HG02840 (cell line): ENCODE measurements around the gene RPTOR.

Experiments used
- ATAC-seq: cut with Tn5 transposase; IDR thresholded peaks from one replicate; pipeline ENCODE4 v1.9.1; 2021; ENCODE audit warnings: mild to moderate bottlenecking, moderate library complexity, moderate number of reproducible peaks; ENCODE audit not compliant: unreplicated experiment, low FRiP score

Gene RPTOR

DNA sequence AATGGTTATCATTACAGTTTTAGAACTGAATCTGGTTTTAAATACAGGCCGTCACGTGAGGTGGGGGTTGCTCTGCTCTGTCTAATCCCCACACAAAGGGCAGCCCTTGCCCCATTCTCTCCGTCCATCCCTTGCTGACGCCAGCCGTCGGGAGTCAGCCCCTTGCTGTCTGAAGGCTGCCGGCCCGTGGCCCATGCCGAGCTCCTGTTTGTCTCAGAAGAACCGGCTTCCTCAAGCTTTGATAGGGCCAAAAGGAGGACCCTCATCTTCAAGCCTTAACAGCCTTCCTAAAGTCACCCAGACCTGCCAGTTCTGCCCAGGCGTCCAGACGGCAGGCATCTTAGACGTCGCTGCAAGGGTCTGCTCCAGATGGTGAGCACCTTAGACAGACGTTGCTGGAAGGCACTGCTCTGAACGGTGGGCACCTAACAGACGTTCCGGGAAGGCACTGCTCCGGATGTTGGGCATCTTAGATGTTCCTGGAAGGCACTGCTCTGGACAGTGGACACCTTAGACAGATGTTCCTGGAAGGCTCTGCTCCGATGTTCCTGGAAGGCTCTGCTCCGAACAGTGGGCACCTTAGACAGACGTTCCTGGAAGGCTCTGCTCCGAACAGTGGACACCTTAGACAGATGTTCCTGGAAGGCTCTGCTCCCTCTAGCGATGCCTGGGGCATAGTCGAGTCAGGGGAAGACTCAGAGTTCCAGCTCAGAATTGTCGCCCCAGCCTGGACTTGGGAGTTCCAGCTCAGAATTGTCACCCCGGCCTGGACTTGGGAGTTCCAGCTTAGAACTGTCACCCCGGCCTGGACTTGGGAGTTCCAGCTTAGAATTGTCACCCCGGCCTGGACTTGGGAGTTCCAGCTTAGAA, 411.9 kb downstream of the RPTOR start:
- no peak for ATAC-seq

DNA sequence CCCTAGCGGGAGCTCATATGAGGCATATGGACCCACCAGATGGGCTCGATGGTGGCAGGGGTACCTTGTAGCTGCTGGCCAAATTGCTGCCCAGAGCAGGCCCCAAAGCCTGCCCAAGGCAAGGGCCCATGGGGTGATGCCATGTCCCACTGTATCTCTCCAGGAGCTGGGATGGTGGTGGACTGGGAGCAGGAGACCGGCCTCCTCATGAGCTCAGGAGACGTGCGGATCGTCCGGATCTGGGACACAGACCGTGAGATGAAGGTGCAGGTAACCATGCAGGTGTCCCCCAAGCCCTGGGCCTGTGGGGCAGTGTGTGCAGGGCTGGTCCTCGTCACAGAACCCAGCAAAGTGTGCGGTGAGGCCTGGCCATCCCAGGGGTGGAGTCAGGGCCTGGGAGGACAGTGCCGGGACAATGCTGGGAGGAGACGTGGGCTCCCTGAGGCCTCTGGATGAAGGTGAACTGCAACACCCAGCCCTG, 412.9 kb downstream of the RPTOR start:
- ATAC-seq, result no peak

DNA sequence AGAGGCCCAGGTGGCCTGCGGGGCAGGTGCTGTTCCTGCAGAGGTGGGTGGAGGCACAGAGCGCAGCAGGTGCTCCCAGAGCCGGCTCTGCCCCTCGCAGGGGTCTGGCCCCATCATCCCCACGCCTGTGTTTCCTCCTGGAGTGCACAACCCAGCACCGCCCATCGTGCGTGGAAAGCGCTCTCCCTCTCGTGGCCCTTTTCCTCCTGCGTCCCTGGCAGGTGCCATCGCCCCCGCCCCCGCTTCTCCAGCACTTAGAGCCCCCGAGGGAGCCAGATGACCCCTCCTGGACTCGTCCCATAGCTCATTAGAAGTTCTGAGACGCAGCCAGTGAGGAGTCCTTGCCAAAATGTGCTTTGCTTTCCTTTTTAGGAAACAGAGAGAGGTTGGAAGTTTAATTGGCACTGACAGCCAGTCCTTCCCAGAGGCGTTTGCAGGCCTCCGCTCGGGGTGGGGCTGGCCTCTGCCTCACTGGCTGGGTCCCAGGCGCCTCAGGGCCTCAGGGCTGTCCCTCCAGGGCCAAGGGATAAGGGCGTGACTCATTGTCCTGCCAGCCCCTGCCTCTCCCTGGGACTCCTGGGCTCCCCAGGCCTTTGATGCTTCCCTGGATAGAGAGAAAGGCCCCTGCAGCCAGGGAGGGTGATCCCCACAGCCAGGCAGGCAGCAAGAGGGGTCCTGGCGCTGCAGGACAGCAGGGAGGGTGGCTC, 414.8 kb downstream of the RPTOR start:
- ATAC-seq, result no peak

DNA sequence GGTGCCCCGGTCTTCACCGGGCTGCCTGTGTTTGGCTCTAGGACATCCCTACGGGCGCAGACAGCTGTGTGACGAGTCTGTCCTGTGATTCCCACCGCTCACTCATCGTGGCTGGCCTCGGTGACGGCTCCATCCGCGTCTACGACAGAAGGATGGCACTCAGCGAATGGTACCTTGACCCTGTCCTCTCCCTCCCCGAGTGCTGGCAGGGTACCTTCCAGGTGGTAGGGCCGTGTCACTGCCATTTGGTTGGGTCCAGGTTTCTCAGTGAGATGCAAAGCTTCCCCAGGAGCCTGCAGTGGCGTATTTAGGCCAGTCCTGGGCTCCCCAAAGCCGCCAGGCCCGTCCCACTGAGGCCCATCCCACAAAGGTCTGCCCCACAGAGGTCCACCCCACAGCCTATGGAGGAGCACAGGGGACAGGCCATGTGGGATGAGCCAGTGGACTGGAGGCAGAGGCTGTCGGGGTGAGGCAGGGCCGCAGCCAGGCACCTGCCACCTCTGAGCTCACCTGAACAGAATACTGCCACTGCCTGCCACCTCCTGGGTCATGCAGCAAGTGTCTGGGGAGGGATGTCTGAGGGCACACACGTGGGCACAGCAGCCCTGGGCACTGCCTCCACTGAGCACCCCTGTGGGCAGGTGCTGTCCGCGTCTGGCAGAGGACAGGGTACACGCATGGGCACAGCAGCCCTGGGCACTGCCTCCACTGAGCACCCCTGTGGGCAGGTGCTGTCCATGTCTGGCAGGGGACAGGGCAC, 415.6 kb downstream of the RPTOR start:
- no peak for ATAC-seq

GRCh38 chr17:80960797-80961452, 416.3 kb downstream of the RPTOR start:
- ATAC-seq, result no peak

DNA sequence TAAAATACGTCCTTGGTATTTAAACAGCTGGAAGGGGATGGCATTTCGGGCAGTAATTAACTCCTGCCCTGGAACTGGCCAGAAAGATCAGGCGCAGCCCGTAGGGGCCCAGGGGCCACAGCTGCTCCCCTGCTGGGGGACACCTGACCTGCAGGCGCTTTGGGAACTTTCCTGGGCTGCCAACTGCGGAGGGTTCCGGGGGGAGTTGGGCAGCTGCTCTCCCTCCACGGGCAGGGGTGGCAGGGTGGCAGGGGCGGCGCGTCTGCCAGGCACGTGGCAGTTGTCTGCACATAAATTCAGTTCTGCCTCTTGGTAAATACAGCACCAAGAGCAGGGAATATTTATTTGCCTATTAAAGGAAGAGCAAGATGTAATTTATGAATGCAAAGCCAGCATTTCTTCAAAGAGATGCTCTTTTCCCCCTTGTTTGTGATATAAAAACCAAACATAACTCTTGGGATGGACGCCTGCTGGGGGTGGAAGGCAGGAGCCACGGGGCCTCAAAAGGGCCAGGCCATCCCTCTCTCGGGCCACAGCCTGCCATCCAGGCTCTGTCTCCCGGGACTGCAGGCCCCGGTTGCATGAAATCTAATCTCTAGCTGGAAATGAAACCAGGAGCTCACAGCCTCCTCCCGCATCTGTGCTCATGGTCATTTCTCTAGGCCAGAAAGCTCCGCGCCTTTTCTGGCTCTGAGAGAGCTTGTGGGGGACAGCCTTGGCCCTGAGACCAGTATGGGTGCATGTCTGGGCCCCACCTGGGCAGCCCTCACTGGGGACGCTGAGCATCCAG, 417.1 kb downstream of the RPTOR start:
- no peak for ATAC-seq

- ATAC-seq, result no peak
These were observed 418.0 kb downstream of the RPTOR start for GRCh38 chr17:80962356-80963329.

DNA sequence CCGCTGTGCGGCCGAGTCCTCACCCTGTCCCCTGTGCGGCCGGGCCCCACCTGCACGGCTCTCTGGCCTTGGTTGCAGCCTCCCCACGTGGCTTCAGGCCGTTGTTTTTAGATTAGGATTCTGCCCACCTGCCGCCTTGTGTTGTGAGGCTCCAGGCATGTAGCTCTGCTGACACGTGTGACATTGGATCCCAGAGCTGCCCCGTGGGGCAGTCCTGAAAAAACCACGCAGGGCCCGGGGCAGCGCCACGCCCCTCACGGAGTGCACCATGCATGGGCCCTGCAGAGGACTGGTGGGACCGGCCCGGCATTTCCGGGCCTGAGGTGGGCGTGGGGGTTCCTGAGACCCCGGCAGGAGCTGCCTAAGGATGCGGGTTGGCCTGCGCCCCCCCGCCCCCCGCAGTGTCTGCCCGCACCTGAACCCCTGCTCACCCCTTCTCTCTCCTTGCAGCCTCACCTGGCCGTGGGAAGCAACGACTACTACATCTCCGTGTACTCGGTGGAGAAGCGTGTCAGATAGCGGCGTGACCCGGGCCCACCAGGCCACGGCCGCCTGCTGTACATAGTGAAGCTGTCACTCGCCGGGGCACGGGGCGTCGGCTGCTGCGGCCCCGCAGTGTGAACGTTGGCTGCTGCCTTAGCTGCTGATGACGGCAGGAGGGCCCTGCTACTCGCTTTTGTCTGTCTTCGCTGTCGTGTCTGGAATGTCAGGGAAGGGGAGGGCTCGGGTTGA, 419.3 kb downstream of the RPTOR start:
- no peak for ATAC-seq

- ATAC-seq, result no peak
These were observed 419.9 kb downstream of the RPTOR start for GRCh38 chr17:80964544-80964856.

- ATAC-seq, result no peak
These were observed 420.4 kb downstream of the RPTOR start for GRCh38 chr17:80964859-80965580.

GRCh38 chr17:80965606-80966005, 421.0 kb downstream of the RPTOR start:
- ATAC-seq, result no peak

GRCh38 chr17:80967404-80967872, 422.8 kb downstream of the RPTOR start:
- ATAC-seq, result no peak

- no peak for ATAC-seq
These were observed 424.0 kb downstream of the RPTOR start for GRCh38 chr17:80968602-80969029.

DNA sequence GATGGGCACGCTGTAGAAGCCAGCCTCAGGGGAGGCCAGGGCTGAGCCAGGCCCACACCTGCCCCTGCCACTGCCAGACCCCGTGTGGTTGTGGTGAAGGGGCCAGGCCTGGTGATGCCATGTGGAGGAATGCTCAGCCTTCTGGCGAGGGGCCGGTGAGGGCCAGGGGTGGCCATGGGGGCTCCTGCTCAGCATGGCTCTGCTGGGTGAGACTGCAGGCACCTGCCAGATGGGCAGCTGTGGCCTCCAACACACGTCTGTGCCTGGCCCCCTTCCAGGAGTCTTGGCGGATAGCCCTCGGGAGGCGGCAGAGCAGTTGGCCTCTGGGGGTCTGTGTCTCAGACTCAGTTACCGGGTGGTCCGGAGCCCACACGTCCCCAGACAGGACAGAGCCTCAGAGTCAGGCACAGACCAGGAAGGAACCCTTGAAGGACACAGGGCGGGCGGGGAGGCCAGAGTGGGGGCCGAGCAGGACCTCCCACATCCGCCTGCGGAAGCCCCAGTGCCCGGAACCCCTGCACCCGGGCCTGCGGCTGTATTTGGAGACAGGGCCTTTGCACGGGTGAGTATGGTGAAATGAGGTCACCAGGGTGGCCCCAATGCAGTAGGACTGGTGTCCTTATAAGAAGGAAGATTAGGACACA, 424.5 kb downstream of the RPTOR start:
- ATAC-seq, result no peak

GRCh38 chr17:80969674-80970043, 425.0 kb downstream of the RPTOR start:
- ATAC-seq, result no peak

DNA sequence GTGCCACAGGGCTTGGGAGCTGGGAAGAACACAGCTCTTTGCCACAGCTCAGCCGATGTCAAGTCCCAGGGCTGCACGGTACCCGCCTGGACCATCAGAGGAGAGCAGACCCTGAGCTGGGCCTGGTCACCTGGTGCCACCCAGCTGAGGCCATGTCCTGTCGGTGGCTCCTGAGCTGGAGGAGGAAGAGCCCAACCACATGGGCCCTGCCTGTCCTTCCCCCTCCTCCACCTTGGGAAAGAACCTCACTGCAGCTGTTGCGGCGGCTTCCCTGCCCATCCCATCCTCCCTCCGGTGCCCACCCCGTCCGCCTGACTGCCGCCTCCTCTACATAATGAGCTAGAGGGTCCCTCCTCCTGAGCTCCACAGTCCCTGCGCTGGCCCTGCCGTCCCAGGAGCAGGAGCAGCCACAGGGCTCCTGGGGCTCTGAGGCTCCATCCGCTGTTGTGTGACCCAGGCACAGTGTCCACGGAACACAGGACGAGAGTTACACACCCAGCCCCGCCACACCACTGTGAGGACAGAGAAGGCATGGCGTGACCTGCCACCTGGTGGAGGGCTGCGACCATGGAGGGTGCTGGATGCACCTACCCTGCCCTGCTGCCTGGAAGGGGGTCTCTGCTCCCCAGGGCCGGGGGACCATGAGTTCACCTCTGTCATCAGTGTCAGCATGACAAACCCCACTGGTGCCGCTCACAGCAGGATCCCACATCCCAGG, 425.6 kb downstream of the RPTOR start:
- no peak for ATAC-seq
